ENCODE results near the gene CACNG4.

CACNG4 gene

GRCh38 chr17:66980896-66981295, 16.4 kb downstream of the CACNG4 start:
- Histone ChIP-seq H3K4me3 (ENCODE audit: low read depth in 1 of 2, low read length in 2 of 2) (no peak overlapping the region), H3K9me3 (ENCODE audit: control insufficient read depth in 1 of 2, low read length in 2 of 2) (no peaks in the 10 kb centered on the region), H3K4me1 (ENCODE audit: control insufficient read depth in 1 of 2, insufficient read depth in 2 of 2, low read length in 2 of 2) (no peaks in the 10 kb centered on the region), H3K27ac (ENCODE audit: low read depth, low read length) (no peak overlapping the region), H3K27me3 (ENCODE audit: control insufficient read depth in 1 of 2, insufficient read depth in 2 of 2, low read length in 2 of 2) (peaks cover 45 to 48% of the 10 kb centered on the region in 2 donors), H3K36me3 (ENCODE audit: control insufficient read depth in 1 of 2, insufficient read depth in 2 of 2, low read length in 2 of 2) (no peaks in the 10 kb centered on the region), H3K9ac (ENCODE audit: low read depth in 1 of 2, low read length in 2 of 2) (no peak overlapping the region)

GRCh38 chr17:66981983-66982508, 17.5 kb downstream of the CACNG4 start:
- no peak overlapping the region for H3K27ac ChIP-seq (ENCODE audit: low read depth, low read length)
- H3K9ac ChIP-seq (ENCODE audit: low read depth in 1 of 2, low read length in 2 of 2) = no peak overlapping the region
- no peak overlapping the region for H3K4me3 ChIP-seq (ENCODE audit: low read depth in 1 of 2, low read length in 2 of 2)
- H3K4me1 ChIP-seq (ENCODE audit: control insufficient read depth in 1 of 2, insufficient read depth in 2 of 2, low read length in 2 of 2) = no peaks in the 10 kb centered on the region
- H3K27me3 ChIP-seq (ENCODE audit: control insufficient read depth in 1 of 2, insufficient read depth in 2 of 2, low read length in 2 of 2) = peaks cover 40 to 44% of the 10 kb centered on the region in 2 donors
- no peaks in the 10 kb centered on the region for H3K9me3 ChIP-seq (ENCODE audit: control insufficient read depth in 1 of 2, low read length in 2 of 2)
- H3K36me3 ChIP-seq (ENCODE audit: control insufficient read depth in 1 of 2, insufficient read depth in 2 of 2, low read length in 2 of 2) = no peaks in the 10 kb centered on the region

GRCh38 chr17:66983414-66984021, 19.0 kb downstream of the CACNG4 start:
- no peaks in the 10 kb centered on the region for H3K9me3 ChIP-seq (ENCODE audit: control insufficient read depth in 1 of 2, low read length in 2 of 2)
- H3K9ac ChIP-seq (ENCODE audit: low read depth in 1 of 2, low read length in 2 of 2) = no peak overlapping the region
- no peaks in the 10 kb centered on the region for H3K4me1 ChIP-seq (ENCODE audit: control insufficient read depth in 1 of 2, insufficient read depth in 2 of 2, low read length in 2 of 2)
- no peaks in the 10 kb centered on the region for H3K36me3 ChIP-seq (ENCODE audit: control insufficient read depth in 1 of 2, insufficient read depth in 2 of 2, low read length in 2 of 2)
- H3K27me3 ChIP-seq (ENCODE audit: control insufficient read depth in 1 of 2, insufficient read depth in 2 of 2, low read length in 2 of 2) = peaks cover 46 to 52% of the 10 kb centered on the region in 2 donors
- H3K4me3 ChIP-seq (ENCODE audit: low read depth in 1 of 2, low read length in 2 of 2) = no peak overlapping the region
- H3K27ac ChIP-seq (ENCODE audit: low read depth, low read length) = no peak overlapping the region

GRCh38 chr17:66984730-66985129, 20.2 kb downstream of the CACNG4 start:
- H3K4me3 ChIP-seq (ENCODE audit: low read depth in 1 of 2, low read length in 2 of 2) = no peak overlapping the region
- no peak overlapping the region for H3K9ac ChIP-seq (ENCODE audit: low read depth in 1 of 2, low read length in 2 of 2)
- no peaks in the 10 kb centered on the region for H3K4me1 ChIP-seq (ENCODE audit: control insufficient read depth in 1 of 2, insufficient read depth in 2 of 2, low read length in 2 of 2)
- peaks cover 46 to 48% of the 10 kb centered on the region in 2 donors for H3K27me3 ChIP-seq (ENCODE audit: control insufficient read depth in 1 of 2, insufficient read depth in 2 of 2, low read length in 2 of 2)
- H3K36me3 ChIP-seq (ENCODE audit: control insufficient read depth in 1 of 2, insufficient read depth in 2 of 2, low read length in 2 of 2) = no peaks in the 10 kb centered on the region
- no peak overlapping the region for H3K27ac ChIP-seq (ENCODE audit: low read depth, low read length)
- no peaks in the 10 kb centered on the region for H3K9me3 ChIP-seq (ENCODE audit: control insufficient read depth in 1 of 2, low read length in 2 of 2)

- peaks cover 46 to 48% of the 10 kb centered on the region in 2 donors for H3K27me3 ChIP-seq (ENCODE audit: control insufficient read depth in 1 of 2, insufficient read depth in 2 of 2, low read length in 2 of 2)
Observed at GRCh38 chr17:66985338-66986237, 21.1 kb downstream of the CACNG4 start.

GRCh38 chr17:66986659-66987058, 22.2 kb downstream of the CACNG4 start:
- H3K27me3 ChIP-seq (ENCODE audit: control insufficient read depth in 1 of 2, insufficient read depth in 2 of 2, low read length in 2 of 2) = peaks cover 39 to 41% of the 10 kb centered on the region in 2 donors
- H3K4me1 ChIP-seq (ENCODE audit: control insufficient read depth in 1 of 2, insufficient read depth in 2 of 2, low read length in 2 of 2) = no peaks in the 10 kb centered on the region
- no peaks in the 10 kb centered on the region for H3K9me3 ChIP-seq (ENCODE audit: control insufficient read depth in 1 of 2, low read length in 2 of 2)
- no peak overlapping the region for H3K9ac ChIP-seq (ENCODE audit: low read depth in 1 of 2, low read length in 2 of 2)
- H3K36me3 ChIP-seq (ENCODE audit: control insufficient read depth in 1 of 2, insufficient read depth in 2 of 2, low read length in 2 of 2) = no peaks in the 10 kb centered on the region
- H3K4me3 ChIP-seq (ENCODE audit: low read depth in 1 of 2, low read length in 2 of 2) = no peak overlapping the region
- H3K27ac ChIP-seq (ENCODE audit: low read depth, low read length) = no peak overlapping the region

More at GRCh38 chr17:66985338-66986237, 21.1 kb downstream of the CACNG4 start:
- Histone ChIP-seq H3K4me1 (ENCODE audit: control insufficient read depth in 1 of 2, insufficient read depth in 2 of 2, low read length in 2 of 2) (no peaks in the 10 kb centered on the region), H3K9ac (ENCODE audit: low read depth in 1 of 2, low read length in 2 of 2) (no peak overlapping the region), H3K9me3 (ENCODE audit: control insufficient read depth in 1 of 2, low read length in 2 of 2) (no peaks in the 10 kb centered on the region), H3K36me3 (ENCODE audit: control insufficient read depth in 1 of 2, insufficient read depth in 2 of 2, low read length in 2 of 2) (no peaks in the 10 kb centered on the region), H3K4me3 (ENCODE audit: low read depth in 1 of 2, low read length in 2 of 2) (no peak overlapping the region), H3K27ac (ENCODE audit: low read depth, low read length) (no peak overlapping the region)

- peaks cover 36 to 41% of the 10 kb centered on the region in 2 donors for H3K27me3 ChIP-seq (ENCODE audit: control insufficient read depth in 1 of 2, insufficient read depth in 2 of 2, low read length in 2 of 2)
- H3K27ac ChIP-seq (ENCODE audit: low read depth, low read length) = no peak overlapping the region
- H3K9ac ChIP-seq (ENCODE audit: low read depth in 1 of 2, low read length in 2 of 2) = no peak overlapping the region
- H3K36me3 ChIP-seq (ENCODE audit: control insufficient read depth in 1 of 2, insufficient read depth in 2 of 2, low read length in 2 of 2) = no peaks in the 10 kb centered on the region
- no peak overlapping the region for H3K4me3 ChIP-seq (ENCODE audit: low read depth in 1 of 2, low read length in 2 of 2)
- H3K9me3 ChIP-seq (ENCODE audit: control insufficient read depth in 1 of 2, low read length in 2 of 2) = no peaks in the 10 kb centered on the region
- no peaks in the 10 kb centered on the region for H3K4me1 ChIP-seq (ENCODE audit: control insufficient read depth in 1 of 2, insufficient read depth in 2 of 2, low read length in 2 of 2)
Observed at GRCh38 chr17:66987059-66987616, 22.6 kb downstream of the CACNG4 start.

GRCh38 chr17:66988069-66988798, 23.7 kb downstream of the CACNG4 start:
- Histone ChIP-seq H3K27me3 (ENCODE audit: control insufficient read depth in 1 of 2, insufficient read depth in 2 of 2, low read length in 2 of 2) (peaks cover 28 to 35% of the 10 kb centered on the region in 2 donors), H3K4me1 (ENCODE audit: control insufficient read depth in 1 of 2, insufficient read depth in 2 of 2, low read length in 2 of 2) (no peaks in the 10 kb centered on the region), H3K4me3 (ENCODE audit: low read depth in 1 of 2, low read length in 2 of 2) (no peak overlapping the region), H3K36me3 (ENCODE audit: control insufficient read depth in 1 of 2, insufficient read depth in 2 of 2, low read length in 2 of 2) (no peaks in the 10 kb centered on the region), H3K27ac (ENCODE audit: low read depth, low read length) (no peak overlapping the region), H3K9me3 (ENCODE audit: control insufficient read depth in 1 of 2, low read length in 2 of 2) (no peaks in the 10 kb centered on the region), H3K9ac (ENCODE audit: low read depth in 1 of 2, low read length in 2 of 2) (no peak overlapping the region)

- H3K27me3 ChIP-seq (ENCODE audit: control insufficient read depth in 1 of 2, insufficient read depth in 2 of 2, low read length in 2 of 2) = peaks cover 22 to 29% of the 10 kb centered on the region in 2 donors
- H3K27ac ChIP-seq (ENCODE audit: low read depth, low read length) = no peak overlapping the region
- no peaks in the 10 kb centered on the region for H3K9me3 ChIP-seq (ENCODE audit: control insufficient read depth in 1 of 2, low read length in 2 of 2)
- no peak overlapping the region for H3K9ac ChIP-seq (ENCODE audit: low read depth in 1 of 2, low read length in 2 of 2)
- H3K4me1 ChIP-seq (ENCODE audit: control insufficient read depth in 1 of 2, insufficient read depth in 2 of 2, low read length in 2 of 2) = no peaks in the 10 kb centered on the region
- no peak overlapping the region for H3K4me3 ChIP-seq (ENCODE audit: low read depth in 1 of 2, low read length in 2 of 2)
- H3K36me3 ChIP-seq (ENCODE audit: control insufficient read depth in 1 of 2, insufficient read depth in 2 of 2, low read length in 2 of 2) = no peaks in the 10 kb centered on the region
Observed at GRCh38 chr17:66989076-66989475, 24.6 kb downstream of the CACNG4 start.
